Measurements from ENCODE around the gene ICAM1.

DNA sequence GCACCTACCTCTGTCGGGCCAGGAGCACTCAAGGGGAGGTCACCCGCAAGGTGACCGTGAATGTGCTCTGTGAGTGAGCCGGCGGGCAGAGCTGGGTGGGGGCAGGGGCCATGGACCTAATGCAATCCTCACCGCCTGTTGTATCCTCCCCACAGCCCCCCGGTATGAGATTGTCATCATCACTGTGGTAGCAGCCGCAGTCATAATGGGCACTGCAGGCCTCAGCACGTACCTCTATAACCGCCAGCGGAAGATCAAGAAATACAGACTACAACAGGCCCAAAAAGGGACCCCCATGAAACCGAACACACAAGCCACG, 14.0 kb downstream of the ICAM1 start:
- TF ChIP-seq JUND (IDR thresholded peaks at IDR 0.05; ENCODE audit: low read length): no peak
- no peak for TF ChIP-seq POLR2A (IDR thresholded peaks at IDR 0.05; ENCODE audit: control extremely low read depth in 1 of 2, low read depth in 2 of 2, low read length in 2 of 2)
- TF ChIP-seq MAFK (IDR thresholded peaks at IDR 0.05; ENCODE audit: low read depth, low read length): no peak
- TF ChIP-seq, protein P1, sequence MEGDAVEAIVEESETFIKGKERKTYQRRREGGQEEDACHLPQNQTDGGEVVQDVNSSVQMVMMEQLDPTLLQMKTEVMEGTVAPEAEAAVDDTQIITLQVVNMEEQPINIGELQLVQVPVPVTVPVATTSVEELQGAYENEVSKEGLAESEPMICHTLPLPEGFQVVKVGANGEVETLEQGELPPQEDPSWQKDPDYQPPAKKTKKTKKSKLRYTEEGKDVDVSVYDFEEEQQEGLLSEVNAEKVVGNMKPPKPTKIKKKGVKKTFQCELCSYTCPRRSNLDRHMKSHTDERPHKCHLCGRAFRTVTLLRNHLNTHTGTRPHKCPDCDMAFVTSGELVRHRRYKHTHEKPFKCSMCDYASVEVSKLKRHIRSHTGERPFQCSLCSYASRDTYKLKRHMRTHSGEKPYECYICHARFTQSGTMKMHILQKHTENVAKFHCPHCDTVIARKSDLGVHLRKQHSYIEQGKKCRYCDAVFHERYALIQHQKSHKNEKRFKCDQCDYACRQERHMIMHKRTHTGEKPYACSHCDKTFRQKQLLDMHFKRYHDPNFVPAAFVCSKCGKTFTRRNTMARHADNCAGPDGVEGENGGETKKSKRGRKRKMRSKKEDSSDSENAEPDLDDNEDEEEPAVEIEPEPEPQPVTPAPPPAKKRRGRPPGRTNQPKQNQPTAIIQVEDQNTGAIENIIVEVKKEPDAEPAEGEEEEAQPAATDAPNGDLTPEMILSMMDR (IDR thresholded peaks at IDR 0.05; ENCODE audit: control extremely low read depth in 1 of 3, insufficient read depth in 1 of 3, low read depth in 1 of 3, low read length in 3 of 3): no peak
- no peak for TF ChIP-seq POLR2AphosphoS5 (IDR thresholded peaks at IDR 0.05; ENCODE audit: low read depth, low read length)
- no peak for TF ChIP-seq EZH2 (IDR thresholded peaks at IDR 0.05; ENCODE audit: low read depth, low read length, severe bottlenecking)
- no peak for TF ChIP-seq CEBPB (IDR thresholded peaks at IDR 0.05; ENCODE audit: low read depth, low read length)
- TF ChIP-seq, protein P2, sequence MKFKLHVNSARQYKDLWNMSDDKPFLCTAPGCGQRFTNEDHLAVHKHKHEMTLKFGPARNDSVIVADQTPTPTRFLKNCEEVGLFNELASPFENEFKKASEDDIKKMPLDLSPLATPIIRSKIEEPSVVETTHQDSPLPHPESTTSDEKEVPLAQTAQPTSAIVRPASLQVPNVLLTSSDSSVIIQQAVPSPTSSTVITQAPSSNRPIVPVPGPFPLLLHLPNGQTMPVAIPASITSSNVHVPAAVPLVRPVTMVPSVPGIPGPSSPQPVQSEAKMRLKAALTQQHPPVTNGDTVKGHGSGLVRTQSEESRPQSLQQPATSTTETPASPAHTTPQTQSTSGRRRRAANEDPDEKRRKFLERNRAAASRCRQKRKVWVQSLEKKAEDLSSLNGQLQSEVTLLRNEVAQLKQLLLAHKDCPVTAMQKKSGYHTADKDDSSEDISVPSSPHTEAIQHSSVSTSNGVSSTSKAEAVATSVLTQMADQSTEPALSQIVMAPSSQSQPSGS (IDR thresholded peaks at IDR 0.05; ENCODE audit: low read length): no peak
- TF ChIP-seq, protein P3, sequence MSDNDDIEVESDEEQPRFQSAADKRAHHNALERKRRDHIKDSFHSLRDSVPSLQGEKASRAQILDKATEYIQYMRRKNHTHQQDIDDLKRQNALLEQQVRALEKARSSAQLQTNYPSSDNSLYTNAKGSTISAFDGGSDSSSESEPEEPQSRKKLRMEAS (IDR thresholded peaks at IDR 0.05): no peak
- TF ChIP-seq SIN3A (conservative IDR thresholded peaks at IDR 0.05 in 1 of 2, IDR thresholded peaks at IDR 0.05 in 1 of 2; ENCODE audit: low read depth in 1 of 2, low read length in 2 of 2): no peak
- TF ChIP-seq TAF1 (IDR thresholded peaks at IDR 0.05; ENCODE audit: low read depth, low read length): no peak
- no peak for TF ChIP-seq EP300 (IDR thresholded peaks at IDR 0.05; ENCODE audit: borderline replicate concordance in 1 of 2, low read depth in 2 of 2, low read length in 2 of 2)
- no peak for TF ChIP-seq RNF2 (IDR thresholded peaks at IDR 0.05; ENCODE audit: borderline replicate concordance, low read depth, low read length, missing control alignments, poor library complexity, severe bottlenecking)
- TF ChIP-seq, protein P4, sequence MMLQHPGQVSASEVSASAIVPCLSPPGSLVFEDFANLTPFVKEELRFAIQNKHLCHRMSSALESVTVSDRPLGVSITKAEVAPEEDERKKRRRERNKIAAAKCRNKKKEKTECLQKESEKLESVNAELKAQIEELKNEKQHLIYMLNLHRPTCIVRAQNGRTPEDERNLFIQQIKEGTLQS (IDR thresholded peaks at IDR 0.05; ENCODE audit: insufficient read depth, low read depth, low read length): no peak

All from H1 (cell line).